PFSK-1 (cell line): ENCODE results near the gene NR6A1.
A peak's percentile ranks its signal among the peaks of the same experiment; 100 is the strongest.

Source experiments
- FOXP2 ChIP-seq: optimal IDR thresholded peaks from 2 replicates; pipeline ENCODE3; 2011; ENCODE audit warnings: borderline replicate concordance, control low read depth, inconsistent platforms; ENCODE audit not compliant: insufficient read depth; ENCODE audit errors: extremely low read length, extremely low read depth
- POLR2AphosphoS5 ChIP-seq: IDR thresholded peaks from 2 replicates; pipeline ENCODE4 v1.6.1; 2012; ENCODE audit warnings: low read depth, mild to moderate bottlenecking, control low read depth, low read length, moderate library complexity
- REST ChIP-seq, 2 experiments: IDR thresholded peaks; 2 replicates each; pipeline versions ENCODE4 v1.6.1 to v1.8.0; 2011 to 2012; ENCODE audit warnings: low read depth in 2 of 2, low read length in 2 of 2, control low read depth in 1 of 2, inconsistent platforms in 1 of 2, mild to moderate bottlenecking in 1 of 2, moderate library complexity in 1 of 2; ENCODE audit not compliant: insufficient read depth in 1 of 2
- SIN3A ChIP-seq: IDR thresholded peaks from 2 replicates; pipeline ENCODE4 v1.6.1; 2012; ENCODE audit warnings: mild to moderate bottlenecking, low read length, moderate library complexity, borderline replicate concordance; ENCODE audit not compliant: insufficient read depth
- TAF1 ChIP-seq: IDR thresholded peaks from 2 replicates; pipeline ENCODE4 v1.6.1; 2012; ENCODE audit warnings: low read length, control low read depth, borderline replicate concordance; ENCODE audit not compliant: insufficient read depth

Gene NR6A1

GRCh38 chr9:124780757-124781151 is 9.6 kb upstream of the NR6A1 start:
- TF ChIP-seq FOXP2 (no peak), TAF1 (no peak), POLR2AphosphoS5 (no peak), REST (IDR thresholded peaks at IDR 0.05; ENCODE audit: insufficient read depth in 1 of 2, low read depth in 2 of 2, low read length in 2 of 2) (no peak), SIN3A (no peak)

GRCh38 chr9:124780060-124780756 is 9.1 kb upstream of the NR6A1 start:
- TF ChIP-seq POLR2AphosphoS5 (no peak), REST (IDR thresholded peaks at IDR 0.05; ENCODE audit: insufficient read depth in 1 of 2, low read depth in 2 of 2, low read length in 2 of 2) (no peak), TAF1 (no peak), FOXP2 (no peak), SIN3A (no peak)

GRCh38 chr9:124779368-124780059 is 8.4 kb upstream of the NR6A1 start:
- no peak for TF ChIP-seq REST (IDR thresholded peaks at IDR 0.05; ENCODE audit: insufficient read depth in 1 of 2, low read depth in 2 of 2, low read length in 2 of 2)
- TF ChIP-seq TAF1 = no peak
- 0 out of 2 replicates have a peak, but pooled peaks have one; percentile 55 for TF ChIP-seq SIN3A
- TF ChIP-seq FOXP2 = no peak

- no peak for TF ChIP-seq TAF1
- no peak for TF ChIP-seq SIN3A
- TF ChIP-seq REST (IDR thresholded peaks at IDR 0.05; ENCODE audit: insufficient read depth in 1 of 2, low read depth in 2 of 2, low read length in 2 of 2) = no peak
- TF ChIP-seq FOXP2 = no peak
- no peak for TF ChIP-seq POLR2AphosphoS5
Observed at GRCh38 chr9:124778575-124779367, 7.7 kb upstream of the NR6A1 start.
